ENCODE results near the gene FAM78A.

Gene FAM78A

DNA sequence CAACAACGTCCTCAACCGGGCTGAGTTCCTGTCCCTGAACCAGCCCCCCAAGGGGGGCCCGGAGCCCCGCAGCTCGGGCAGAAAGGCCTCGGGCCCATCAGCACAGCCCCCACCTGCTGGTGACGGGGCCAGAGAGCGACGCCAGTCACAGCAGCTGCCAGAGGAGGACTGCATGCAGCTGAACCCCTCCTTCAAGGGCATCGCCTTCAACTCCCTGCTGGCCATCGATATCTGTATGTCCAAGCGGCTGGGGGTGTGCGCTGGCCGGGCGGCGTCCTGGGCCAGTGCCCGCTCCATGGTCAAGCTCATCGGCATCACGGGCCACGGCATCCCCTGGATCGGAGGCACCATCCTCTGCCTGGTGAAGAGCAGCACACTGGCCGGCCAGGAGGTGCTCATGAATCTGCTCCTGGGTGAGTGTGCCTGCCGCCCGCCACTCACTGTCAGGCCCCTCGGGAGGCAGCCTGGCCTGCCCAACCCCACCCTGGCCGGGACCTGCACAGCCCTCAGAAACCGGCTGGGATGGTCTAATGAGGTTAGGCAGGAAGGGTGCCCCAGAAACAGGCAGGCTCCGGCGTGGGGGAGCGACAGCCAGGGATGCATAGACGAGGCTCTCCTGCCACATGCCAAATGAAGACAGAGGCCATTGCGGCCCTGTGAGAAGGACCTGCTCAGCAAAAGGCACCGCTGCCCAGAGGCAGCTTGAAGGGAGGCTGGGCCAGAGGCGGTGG lies 13.9 kb upstream of the FAM78A start:
- Histone ChIP-seq H3K4me2 (ENCODE audit: low read length) (no peak overlapping the region), H3K23ac (ENCODE audit: low read length) (no peak overlapping the region), H2BK5ac (ENCODE audit: low read depth, low read length, poor library complexity) (no peak overlapping the region), H2AK5ac (ENCODE audit: low read length) (no peak overlapping the region), H3K9ac (ENCODE audit: low read length) (no peak overlapping the region), H4K8ac (ENCODE audit: low read depth, low read length) (no peak overlapping the region), H4K12ac (ENCODE audit: low read depth, low read length) (no peak overlapping the region), H3K4me3 (ENCODE audit: low read depth, low read length) (no peak overlapping the region), H3K27ac (ENCODE audit: low read depth, low read length) (no peak overlapping the region), H3K4me1 (ENCODE audit: control insufficient read depth in 1 of 2, insufficient read depth in 2 of 2, low read length in 2 of 2) (no peaks in the 10 kb centered on the region), H3K4ac (ENCODE audit: low read depth, low read length) (no peak overlapping the region), H3K36me3 (ENCODE audit: control insufficient read depth in 1 of 2, insufficient read depth in 2 of 2, low read length in 2 of 2) (no peaks in the 10 kb centered on the region), H3K79me2 (ENCODE audit: control insufficient read depth, insufficient read depth, low read length, poor library complexity) (no peaks in the 10 kb centered on the region), H3K27me3 (ENCODE audit: insufficient read depth, low read length) (no peaks in the 10 kb centered on the region), H2BK120ac (ENCODE audit: insufficient read depth, low read length, poor library complexity) (no peak overlapping the region), H4K91ac (ENCODE audit: low read depth, low read length) (no peak overlapping the region), H3K79me1 (ENCODE audit: low read length) (no peaks in the 10 kb centered on the region), H3K9me3 (ENCODE audit: insufficient read depth, low read depth, low read length) (no peaks in the 10 kb centered on the region), H3K18ac (ENCODE audit: low read length) (no peak overlapping the region), H2BK12ac (ENCODE audit: low read length) (no peak overlapping the region), H2AFZ (ENCODE audit: insufficient read depth, low read length, poor library complexity) (no peak overlapping the region), H3K14ac (ENCODE audit: low read length) (no peak overlapping the region)
- no CpG with 5 or more reads among the region's 34 CpGs for WGBS (ENCODE audit: extremely low coverage, insufficient coverage, insufficient read length)
- DNase-seq, result no peak

DNA sequence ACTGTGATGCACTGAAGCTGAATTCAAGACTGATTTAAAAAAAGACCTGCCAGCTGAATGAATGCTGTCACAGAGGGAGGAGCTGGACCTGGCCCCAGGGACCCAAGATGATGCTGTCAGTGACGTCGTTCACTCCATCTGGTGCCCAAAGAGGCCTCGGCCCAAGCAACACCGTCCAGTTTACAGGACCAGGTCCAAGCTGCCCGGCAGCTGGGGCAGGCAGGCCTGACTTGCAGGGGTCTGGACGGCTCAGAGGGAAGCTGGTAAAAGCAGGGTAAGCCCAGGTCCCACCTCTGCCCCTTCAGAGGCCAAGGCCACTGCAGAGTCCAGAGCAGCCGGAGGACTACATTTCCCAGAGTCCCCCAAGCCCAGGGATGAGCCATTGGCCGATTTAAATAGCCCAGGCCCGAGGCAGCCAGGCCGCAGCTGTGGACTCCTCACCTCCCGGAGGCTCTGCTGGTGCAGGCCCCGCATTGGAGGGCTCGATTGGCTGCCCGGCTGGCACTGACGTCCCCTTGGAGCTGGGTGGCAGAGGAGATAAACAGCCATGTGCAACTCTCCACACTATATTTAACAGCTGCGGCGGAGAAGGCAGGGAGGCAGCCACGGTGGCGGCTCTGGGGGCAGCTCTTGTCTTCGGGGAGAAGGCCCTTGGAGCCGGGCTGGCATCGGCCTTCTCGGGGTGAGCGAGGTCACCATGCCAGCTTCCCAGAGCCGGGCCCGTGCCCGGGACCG lies 13.2 kb upstream of the FAM78A start, which contains the start of gene PLPP7:
Gene PLPP7 (plus strand): TSS at position 423 of the 735 bp plus-strand sequence. CDS start 275 bp downstream, at position 698.
- H3K79me1 ChIP-seq (ENCODE audit: low read length), result no peaks in the 10 kb centered on the region
- whole genome bisulfite sequencing (ENCODE audit: extremely low coverage, insufficient coverage, insufficient read length), result no CpG with 5 or more reads among the region's 28 CpGs
- H3K27me3 ChIP-seq (ENCODE audit: insufficient read depth, low read length), result no peaks in the 10 kb centered on the region
- peak within 1 kb of the TSS; percentile 29 for H4K8ac ChIP-seq (ENCODE audit: low read depth, low read length)
- no peak within 1 kb of the TSS for H2AK5ac ChIP-seq (ENCODE audit: low read length)
- no peaks in the 10 kb centered on the region for H3K79me2 ChIP-seq (ENCODE audit: control insufficient read depth, insufficient read depth, low read length, poor library complexity)
- no peak within 1 kb of the TSS for H3K4me2 ChIP-seq (ENCODE audit: low read length)
- H4K91ac ChIP-seq (ENCODE audit: low read depth, low read length), result peak within 1 kb of the TSS; percentile 4
- H3K23ac ChIP-seq (ENCODE audit: low read length), result no peak within 1 kb of the TSS
- H2AFZ ChIP-seq (ENCODE audit: insufficient read depth, low read length, poor library complexity), result no peak within 1 kb of the TSS
- no peak within 1 kb of the TSS for H2BK120ac ChIP-seq (ENCODE audit: insufficient read depth, low read length, poor library complexity)
- no peak within 1 kb of the TSS for H2BK12ac ChIP-seq (ENCODE audit: low read length)
- no peaks in the 10 kb centered on the region for H3K9me3 ChIP-seq (ENCODE audit: insufficient read depth, low read depth, low read length)
- no peak within 1 kb of the TSS for H3K14ac ChIP-seq (ENCODE audit: low read length)
- no peak for DNase-seq
- no peaks in the 10 kb centered on the region for H3K36me3 ChIP-seq (ENCODE audit: control insufficient read depth in 1 of 2, insufficient read depth in 2 of 2, low read length in 2 of 2)
- H3K4ac ChIP-seq (ENCODE audit: low read depth, low read length), result no peak within 1 kb of the TSS
- H3K4me1 ChIP-seq (ENCODE audit: control insufficient read depth in 1 of 2, insufficient read depth in 2 of 2, low read length in 2 of 2), result no peaks in the 10 kb centered on the region
- H3K27ac ChIP-seq (ENCODE audit: low read depth, low read length), result no peak within 1 kb of the TSS
- no peak within 1 kb of the TSS for H2BK5ac ChIP-seq (ENCODE audit: low read depth, low read length, poor library complexity)
- H3K4me3 ChIP-seq (ENCODE audit: low read depth, low read length), result no peak within 1 kb of the TSS
- H3K18ac ChIP-seq (ENCODE audit: low read length), result no peak within 1 kb of the TSS
- H4K12ac ChIP-seq (ENCODE audit: low read depth, low read length), result no peak within 1 kb of the TSS
- no peak within 1 kb of the TSS for H3K9ac ChIP-seq (ENCODE audit: low read length)

GRCh38 chr9:131288217-131288616 lies 11.9 kb upstream of the FAM78A start:
- no peak overlapping the region for H3K4ac ChIP-seq (ENCODE audit: low read depth, low read length)
- H3K9me3 ChIP-seq (ENCODE audit: insufficient read depth, low read depth, low read length), result no peaks in the 10 kb centered on the region
- no CpG with 5 or more reads among the region's 9 CpGs for WGBS (ENCODE audit: extremely low coverage, insufficient coverage, insufficient read length)
- H3K79me1 ChIP-seq (ENCODE audit: low read length), result no peaks in the 10 kb centered on the region
- DNase-seq, result no peak
- H4K91ac ChIP-seq (ENCODE audit: low read depth, low read length), result no peak overlapping the region
- no peak overlapping the region for H2BK12ac ChIP-seq (ENCODE audit: low read length)
- H3K27me3 ChIP-seq (ENCODE audit: insufficient read depth, low read length), result peaks cover 2% of the 10 kb centered on the region
- H3K4me1 ChIP-seq (ENCODE audit: control insufficient read depth in 1 of 2, insufficient read depth in 2 of 2, low read length in 2 of 2), result peaks cover 0 to under 1% of the 10 kb centered on the region in 2 experiments
- no peak overlapping the region for H3K18ac ChIP-seq (ENCODE audit: low read length)
- no peaks in the 10 kb centered on the region for H3K79me2 ChIP-seq (ENCODE audit: control insufficient read depth, insufficient read depth, low read length, poor library complexity)
- no peak overlapping the region for H3K9ac ChIP-seq (ENCODE audit: low read length)
- no peak overlapping the region for H2BK120ac ChIP-seq (ENCODE audit: insufficient read depth, low read length, poor library complexity)
- H3K14ac ChIP-seq (ENCODE audit: low read length), result no peak overlapping the region
- no peak overlapping the region for H3K4me3 ChIP-seq (ENCODE audit: low read depth, low read length)
- H3K36me3 ChIP-seq (ENCODE audit: control insufficient read depth in 1 of 2, insufficient read depth in 2 of 2, low read length in 2 of 2), result no peaks in the 10 kb centered on the region
- no peak overlapping the region for H4K12ac ChIP-seq (ENCODE audit: low read depth, low read length)
- H3K4me2 ChIP-seq (ENCODE audit: low read length), result no peak overlapping the region
- H2BK5ac ChIP-seq (ENCODE audit: low read depth, low read length, poor library complexity), result no peak overlapping the region
- H3K27ac ChIP-seq (ENCODE audit: low read depth, low read length), result no peak overlapping the region
- no peak overlapping the region for H2AFZ ChIP-seq (ENCODE audit: insufficient read depth, low read length, poor library complexity)
- no peak overlapping the region for H4K8ac ChIP-seq (ENCODE audit: low read depth, low read length)
- no peak overlapping the region for H2AK5ac ChIP-seq (ENCODE audit: low read length)
- no peak overlapping the region for H3K23ac ChIP-seq (ENCODE audit: low read length)

DNA sequence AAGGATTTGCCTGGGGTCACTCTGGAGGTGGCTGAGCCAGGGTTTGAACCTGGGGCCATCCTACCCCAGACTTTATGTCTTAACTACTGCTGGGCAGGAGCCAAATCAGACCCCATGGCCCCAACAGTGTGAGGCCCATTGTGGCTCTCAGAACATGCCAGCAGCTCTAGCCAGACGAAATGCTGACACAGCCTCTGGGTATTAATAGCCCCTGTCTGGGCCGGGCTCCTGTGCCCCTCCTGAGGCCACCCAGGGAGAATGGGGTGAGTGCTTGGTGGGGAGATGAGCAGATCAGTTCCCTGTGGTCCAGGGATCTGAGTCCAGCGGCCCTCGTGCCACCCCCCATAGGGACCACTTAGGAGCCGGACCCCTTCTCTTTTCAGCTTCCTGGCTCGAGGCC lies 11.0 kb upstream of the FAM78A start:
- no peaks in the 10 kb centered on the region for H3K36me3 ChIP-seq (ENCODE audit: control insufficient read depth in 1 of 2, insufficient read depth in 2 of 2, low read length in 2 of 2)

More for the DNA sequence above, 11.0 kb upstream of the FAM78A start:
- H3K4ac ChIP-seq (ENCODE audit: low read depth, low read length), result no peak overlapping the region
- H3K4me1 ChIP-seq (ENCODE audit: control insufficient read depth in 1 of 2, insufficient read depth in 2 of 2, low read length in 2 of 2), result peaks cover 0 to 2% of the 10 kb centered on the region in 2 experiments
- H2AFZ ChIP-seq (ENCODE audit: insufficient read depth, low read length, poor library complexity), result no peak overlapping the region
- no peak overlapping the region for H3K9ac ChIP-seq (ENCODE audit: low read length)
- H3K14ac ChIP-seq (ENCODE audit: low read length), result no peak overlapping the region
- no peaks in the 10 kb centered on the region for H3K79me1 ChIP-seq (ENCODE audit: low read length)
- H2BK120ac ChIP-seq (ENCODE audit: insufficient read depth, low read length, poor library complexity), result no peak overlapping the region
- H4K12ac ChIP-seq (ENCODE audit: low read depth, low read length), result no peak overlapping the region
- no peak overlapping the region for H3K4me2 ChIP-seq (ENCODE audit: low read length)
- no peak overlapping the region for H2BK5ac ChIP-seq (ENCODE audit: low read depth, low read length, poor library complexity)
- no peak overlapping the region for H2AK5ac ChIP-seq (ENCODE audit: low read length)
- whole genome bisulfite sequencing (ENCODE audit: extremely low coverage, insufficient coverage, insufficient read length), result no CpG with 5 or more reads among the region's 6 CpGs
- no peak overlapping the region for H3K18ac ChIP-seq (ENCODE audit: low read length)
- no peak overlapping the region for H4K8ac ChIP-seq (ENCODE audit: low read depth, low read length)
- H4K91ac ChIP-seq (ENCODE audit: low read depth, low read length), result no peak overlapping the region
- peaks cover 8% of the 10 kb centered on the region for H3K27me3 ChIP-seq (ENCODE audit: insufficient read depth, low read length)
- no peaks in the 10 kb centered on the region for H3K79me2 ChIP-seq (ENCODE audit: control insufficient read depth, insufficient read depth, low read length, poor library complexity)
- no peak overlapping the region for H3K23ac ChIP-seq (ENCODE audit: low read length)
- no peak for DNase-seq
- H3K27ac ChIP-seq (ENCODE audit: low read depth, low read length), result no peak overlapping the region
- H3K9me3 ChIP-seq (ENCODE audit: insufficient read depth, low read depth, low read length), result peaks cover under 1% of the 10 kb centered on the region
- H2BK12ac ChIP-seq (ENCODE audit: low read length), result no peak overlapping the region
- H3K4me3 ChIP-seq (ENCODE audit: low read depth, low read length), result no peak overlapping the region
